ENCODE results near the gene BHLHE40. TPM values are rescaled to one million over a fixed set of nuclear protein-coding genes. Genes with fewer than 3 reads are reported as not detected.

The BHLHE40 gene
- total and polyA plus RNA-seq, 2 of the 13 experiments (the other 11 are each of a cell fraction or from before 2014, with no cell fraction given) = 1.8 to 51.0 TPM

GRCh38 chr3:5016211-5017161, 37.2 kb downstream of the BHLHE40 start (continued):
- TF ChIP-seq SMYD3 (CRISPR knock-in tag; IDR thresholded peaks at IDR 0.05) = no peak
- no peak for TF ChIP-seq RFX5 (IDR thresholded peaks at IDR 0.05; ENCODE audit: low read depth, low read length)
- no peak for TF ChIP-seq ZNF850 (CRISPR knock-in tag; conservative IDR thresholded peaks at IDR 0.05)
- TF ChIP-seq, protein P1, sequence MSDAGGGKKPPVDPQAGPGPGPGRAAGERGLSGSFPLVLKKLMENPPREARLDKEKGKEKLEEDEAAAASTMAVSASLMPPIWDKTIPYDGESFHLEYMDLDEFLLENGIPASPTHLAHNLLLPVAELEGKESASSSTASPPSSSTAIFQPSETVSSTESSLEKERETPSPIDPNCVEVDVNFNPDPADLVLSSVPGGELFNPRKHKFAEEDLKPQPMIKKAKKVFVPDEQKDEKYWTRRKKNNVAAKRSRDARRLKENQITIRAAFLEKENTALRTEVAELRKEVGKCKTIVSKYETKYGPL (CRISPR knock-in tag; IDR thresholded peaks at IDR 0.05) = no peak
- no peak for TF ChIP-seq ZNF138 (CRISPR knock-in tag; IDR thresholded peaks at IDR 0.05; ENCODE audit: low read depth)
- no peak for TF ChIP-seq MATR3 (CRISPR knock-in tag; IDR thresholded peaks at IDR 0.05)
- 0 out of 2 replicates have a peak, but pooled peaks have one; percentile 44 for TF ChIP-seq HBP1 (CRISPR knock-in tag; IDR thresholded peaks at IDR 0.05; ENCODE audit: low read depth)
- TF ChIP-seq NR2C2 (CRISPR knock-in tag; IDR thresholded peaks at IDR 0.05; ENCODE audit: borderline replicate concordance) = no peak
- TF ChIP-seq ZNF83 (CRISPR knock-in tag; IDR thresholded peaks at IDR 0.05; ENCODE audit: borderline replicate concordance) = no peak
- TF ChIP-seq MIER3 (CRISPR knock-in tag; IDR thresholded peaks at IDR 0.05; ENCODE audit: borderline replicate concordance) = peak; percentile 66; the same call in 1 of the 2 replicates
- TF ChIP-seq MAFF (IDR thresholded peaks at IDR 0.05; ENCODE audit: low read depth, low read length) = no peak
- no peak for TF ChIP-seq NFYB (CRISPR knock-in tag; IDR thresholded peaks at IDR 0.05)
- TF ChIP-seq AGO2 (optimal IDR thresholded peaks at IDR 0.05; ENCODE audit: low read depth, low read length) = no peak
- TF ChIP-seq ZHX1 (CRISPR knock-in tag; IDR thresholded peaks at IDR 0.05; ENCODE audit: low read depth) = no peak
- TF ChIP-seq ZNF430 (CRISPR knock-in tag; IDR thresholded peaks at IDR 0.05) = no peak
- 0 out of 2 replicates have a peak, but pooled peaks have one; percentile 43 for TF ChIP-seq KLF6 (CRISPR knock-in tag; IDR thresholded peaks at IDR 0.05)
- TF ChIP-seq PITX1 (CRISPR knock-in tag; IDR thresholded peaks at IDR 0.05) = peak; percentile 58; the same call in 1 of the 2 replicates
- peak; percentile 86; the same call in 1 of the 2 replicates for TF ChIP-seq HMG20A (CRISPR knock-in tag; IDR thresholded peaks at IDR 0.05; ENCODE audit: borderline replicate concordance)
- TF ChIP-seq ZBTB21 (CRISPR knock-in tag; IDR thresholded peaks at IDR 0.05) = no peak
- TF ChIP-seq ZBTB34 (CRISPR knock-in tag; IDR thresholded peaks at IDR 0.05) = no peak
